Stomach (tissue), 9 donors: Measurements from ENCODE around the gene AGMO. TPM values are rescaled to one million over a fixed set of nuclear protein-coding genes. Genes with fewer than 3 reads are reported as not detected.

Experiments
- DNase-seq, 2 donors: peaks; one replicate each; pipeline versions ENCODE4 v3.0.0 to v3.0.0-alpha.2; 2013 to 2019
- H3K27ac ChIP-seq, 5 donors: fragments of 200-600 bp in 4 of 5; sonication (generic) in 4 of 5; one replicate each; pipeline ENCODE4 v1.5.1; 2013 to 2019; ENCODE audit warnings: mild to moderate bottlenecking in 1 of 5, moderate library complexity in 1 of 5
- H3K27me3 ChIP-seq, 3 donors: fragments of 200-600 bp; sonication (generic); one replicate each; pipeline ENCODE4 v1.5.1; 2017 to 2019; ENCODE audit warnings: mixed run types in 1 of 3
- H3K36me3 ChIP-seq, 4 donors: fragments of 200-600 bp; sonication (generic); 1 replicate in 3 of 4; 2 replicates in 1 of 4; pipeline ENCODE4 v1.5.1; 2016 to 2019
- H3K4me1 ChIP-seq, 4 donors: fragments of 200-600 bp; sonication (generic); one replicate each; pipeline ENCODE4 v1.5.1; 2016 to 2019
- H3K4me3 ChIP-seq, 4 donors: fragments of 200-600 bp; sonication (generic) in 3 of 4; one replicate each; pipeline ENCODE4 v1.5.1; 2016 to 2019; ENCODE audit warnings: mild to moderate bottlenecking in 1 of 4
- H3K9me3 ChIP-seq, 4 donors: fragments of 200-600 bp; sonication (generic); one replicate each; pipeline ENCODE4 v1.5.1; 2016 to 2019
- EP300 ChIP-seq: sonication (generic); formaldehyde crosslinking; IDR thresholded peaks from one replicate; pipeline ENCODE4 v1.6.1; 2017; ENCODE audit warnings: antibody characterized with exemption
- POLR2A ChIP-seq, 4 donors: fragments of 450-650 bp; IDR thresholded peaks; one replicate each; pipeline ENCODE4 v1.6.1; 2016; ENCODE audit warnings: antibody characterized with exemption in 4 of 4, control low read depth in 2 of 4, mild to moderate bottlenecking in 1 of 4, moderate library complexity in 1 of 4
- POLR2AphosphoS5 ChIP-seq, 3 donors: sonication (generic); formaldehyde crosslinking; IDR thresholded peaks; one replicate each; pipeline ENCODE4 v1.6.1; 2016; ENCODE audit warnings: antibody characterized with exemption in 3 of 3
- WGBS, 5 donors: extraction: QIAGEN DNeasy Blood & Tissue Kit in 3 of 5; methylation state at CpG; one replicate each; pipeline versions ENCODE4 v1.1.5 to v1.1.7; 2013 to 2018; 5-methylcytosine and 5-hydroxymethylcytosine counted together
- intact Hi-C: fragments of 100-400 bp; cut with DNase I; formaldehyde crosslinking; loops from one replicate; pipeline ENCODE4 v1.15.1; 2023; ENCODE audit warnings: low total_unique reads
- polyA plus RNA-seq, 3 donors: library from polyadenylated mRNA; stranded (reverse); fragments of 200-250 nt; gene quantifications; one replicate each; pipeline ENCODE4 v1.2.3, GENCODE V29; 2013
- total RNA-seq, 5 donors: library from RNA; depleted of rRNA; stranded (reverse); fragments of >200 nt; gene quantifications; one replicate each; pipeline versions ENCODE4 v1.1.0 to v1.2.3, GENCODE V29; 2014 to 2016
- TF ChIP-seq, protein P1 (sequence below), 7 experiments: fragments of 450-650 bp in 4 of 7; fragments of 200-600 bp in 3 of 7; sonication (generic) in 3 of 7; IDR thresholded peaks; one replicate each; pipeline ENCODE4 v1.5.1; 2016 to 2019; ENCODE audit warnings: antibody characterized with exemption in 7 of 7, control low read depth in 2 of 7, mild to moderate bottlenecking in 1 of 7
- donor health status: healthy with polysubstance abuse.
- donor health status: Bipolar disorder and iron deficiency.
- donor health status: healthy.

Gene AGMO
- total and polyA plus RNA-seq, 8 donors, result 0.03 to 33.0 (median 5.0) TPM; not detected in 5

DNA sequence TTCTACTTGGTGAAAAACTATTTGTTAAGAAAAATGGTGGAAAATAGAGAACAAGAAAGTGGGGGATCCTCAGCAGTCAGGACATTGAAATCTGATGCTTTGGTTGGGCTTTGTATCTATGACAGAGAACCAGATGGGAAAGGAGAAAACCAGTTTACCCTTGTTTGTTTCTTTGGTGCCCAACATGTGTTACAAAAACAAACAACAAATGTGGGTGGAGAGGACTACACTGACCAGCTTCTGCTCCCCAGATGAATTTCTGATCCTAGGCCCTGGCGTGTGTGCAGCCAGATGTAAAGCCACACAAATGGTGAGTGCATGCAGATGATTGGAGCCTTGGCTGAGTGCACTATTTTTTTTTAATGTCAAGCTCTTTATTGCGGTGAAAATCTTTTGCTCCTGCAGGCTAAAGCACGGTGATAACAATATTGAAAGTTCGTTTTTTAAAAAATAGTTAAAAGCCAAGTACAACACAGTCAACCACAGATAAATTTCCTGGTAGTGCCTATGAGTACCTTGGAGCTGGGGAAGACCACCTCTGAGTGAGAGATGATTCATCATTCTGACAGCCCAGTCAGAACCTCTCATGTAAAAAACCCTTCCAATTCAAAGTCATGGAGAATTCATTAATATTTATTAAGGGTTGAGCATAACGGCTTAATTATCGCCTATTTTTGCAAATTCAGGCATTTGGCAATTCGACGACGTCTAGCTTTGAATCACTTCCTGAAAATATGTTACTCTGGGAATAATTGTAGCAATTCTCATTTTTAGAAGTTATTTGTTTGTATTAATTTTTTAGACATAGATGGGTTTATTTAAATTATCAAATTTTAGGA, 163.7 kb downstream of the AGMO start:
- no peaks in the 10 kb centered on the region for H3K27me3 ChIP-seq
- DNase-seq, result no peak
- TF ChIP-seq, protein P1, sequence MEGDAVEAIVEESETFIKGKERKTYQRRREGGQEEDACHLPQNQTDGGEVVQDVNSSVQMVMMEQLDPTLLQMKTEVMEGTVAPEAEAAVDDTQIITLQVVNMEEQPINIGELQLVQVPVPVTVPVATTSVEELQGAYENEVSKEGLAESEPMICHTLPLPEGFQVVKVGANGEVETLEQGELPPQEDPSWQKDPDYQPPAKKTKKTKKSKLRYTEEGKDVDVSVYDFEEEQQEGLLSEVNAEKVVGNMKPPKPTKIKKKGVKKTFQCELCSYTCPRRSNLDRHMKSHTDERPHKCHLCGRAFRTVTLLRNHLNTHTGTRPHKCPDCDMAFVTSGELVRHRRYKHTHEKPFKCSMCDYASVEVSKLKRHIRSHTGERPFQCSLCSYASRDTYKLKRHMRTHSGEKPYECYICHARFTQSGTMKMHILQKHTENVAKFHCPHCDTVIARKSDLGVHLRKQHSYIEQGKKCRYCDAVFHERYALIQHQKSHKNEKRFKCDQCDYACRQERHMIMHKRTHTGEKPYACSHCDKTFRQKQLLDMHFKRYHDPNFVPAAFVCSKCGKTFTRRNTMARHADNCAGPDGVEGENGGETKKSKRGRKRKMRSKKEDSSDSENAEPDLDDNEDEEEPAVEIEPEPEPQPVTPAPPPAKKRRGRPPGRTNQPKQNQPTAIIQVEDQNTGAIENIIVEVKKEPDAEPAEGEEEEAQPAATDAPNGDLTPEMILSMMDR (IDR thresholded peaks at IDR 0.05), result no peak
- TF ChIP-seq POLR2AphosphoS5 (IDR thresholded peaks at IDR 0.05) (no peak), EP300 (no peak), POLR2A (IDR thresholded peaks at IDR 0.05) (no peak)
- WGBS, 5 donors, result 69 to 82% (median 79%) methylated on average over 9 of the region's 9 CpGs
- H3K4me1 ChIP-seq, result no peaks in the 10 kb centered on the region
- no peaks in the 10 kb centered on the region for H3K36me3 ChIP-seq
- no peak overlapping the region for H3K27ac ChIP-seq
- H3K4me3 ChIP-seq, result no peak overlapping the region
- intact Hi-C loops, result no loop called here
- H3K9me3 ChIP-seq, result peaks cover 0 to 18% (median 6%) of the 10 kb centered on the region in 4 donors

DNA sequence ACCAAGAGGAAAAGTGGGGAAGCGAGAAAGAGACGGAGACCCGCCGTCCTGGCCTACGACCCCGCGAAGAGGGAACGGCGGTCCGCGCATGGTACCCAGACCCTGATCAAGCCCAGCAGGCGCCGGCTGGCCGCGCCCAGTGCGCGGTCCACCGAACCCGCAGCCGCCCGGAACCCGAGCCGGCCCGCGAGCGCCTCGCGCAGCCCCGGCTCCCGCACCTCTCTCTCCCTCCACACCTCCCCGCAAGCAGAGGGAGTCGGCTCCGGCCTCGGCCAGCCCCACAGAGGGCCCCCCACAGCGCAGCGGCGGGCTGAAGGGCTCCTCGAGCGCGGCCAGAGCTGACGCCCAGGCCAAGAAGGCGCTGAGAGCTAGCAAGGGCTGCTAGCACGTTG, 164.7 kb downstream of the AGMO start:
- DNase-seq, result no peak
- H3K4me1 ChIP-seq, result no peaks in the 10 kb centered on the region
- no peaks in the 10 kb centered on the region for H3K27me3 ChIP-seq
- no peak overlapping the region for H3K4me3 ChIP-seq
- no peak for TF ChIP-seq POLR2AphosphoS5 (IDR thresholded peaks at IDR 0.05)
- no peak for TF ChIP-seq EP300
- TF ChIP-seq, protein P1 (IDR thresholded peaks at IDR 0.05), result no peak
- no peak for TF ChIP-seq POLR2A (IDR thresholded peaks at IDR 0.05)
- no peaks in the 10 kb centered on the region for H3K36me3 ChIP-seq
- no peak overlapping the region for H3K27ac ChIP-seq
- WGBS, 5 donors, result 92 to 98% (median 95%) methylated on average over 33 to 43 of the region's 43 CpGs
- intact Hi-C loops, result no loop called here
- H3K9me3 ChIP-seq, result peaks cover 0 to 27% (median 6%) of the 10 kb centered on the region in 4 donors

DNA sequence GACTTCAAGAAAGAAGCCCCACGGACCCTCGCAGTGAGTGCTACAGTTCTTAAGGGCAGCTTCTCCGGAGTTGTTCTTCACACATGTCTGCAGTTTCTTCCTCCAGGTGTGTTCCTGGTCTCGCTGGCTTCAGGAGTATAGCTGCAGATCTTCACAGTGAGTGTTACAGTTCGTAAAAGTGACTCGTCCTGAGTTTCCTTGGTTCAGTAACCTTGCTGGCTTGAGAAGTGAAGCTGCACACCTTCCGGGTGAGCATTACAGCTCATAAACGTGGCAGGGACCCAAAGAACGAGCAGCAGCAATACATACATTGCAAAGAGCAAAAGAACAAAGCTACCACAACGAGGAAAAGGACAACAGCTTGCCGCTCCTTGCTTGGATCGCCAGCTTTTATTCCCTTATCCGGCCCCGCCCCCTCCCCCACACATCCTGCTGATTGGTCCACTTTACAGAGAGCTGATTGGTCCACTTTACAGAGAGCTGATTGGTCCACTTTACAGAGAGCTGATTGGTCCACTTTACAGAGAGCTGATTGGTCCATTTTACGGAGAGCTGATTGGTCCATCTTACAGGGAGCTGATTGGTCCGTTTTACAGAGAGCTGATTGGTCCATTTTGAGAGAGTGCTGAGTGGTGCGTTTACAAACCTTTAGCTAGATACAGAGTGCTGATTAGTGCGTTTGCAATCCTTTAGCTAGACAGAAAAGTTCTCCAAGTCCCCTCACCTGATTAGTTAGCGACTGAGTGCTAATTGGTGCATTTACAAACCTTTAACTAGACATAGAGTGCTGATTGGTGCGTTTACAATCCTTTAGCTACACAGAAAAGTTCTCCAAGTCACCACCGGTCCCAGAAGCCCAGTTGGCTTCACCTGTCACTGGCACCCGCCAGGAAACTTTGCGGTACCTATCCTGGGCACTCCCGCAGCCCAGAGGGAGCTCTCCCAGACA, 165.3 kb downstream of the AGMO start:
- no peak overlapping the region for H3K4me3 ChIP-seq
- no peak for DNase-seq
- 88 to 90% (median 89%) methylated on average over 24 of the region's 24 CpGs for WGBS, 5 donors
- H3K36me3 ChIP-seq, result no peaks in the 10 kb centered on the region
- peaks cover 0 to 31% (median 6%) of the 10 kb centered on the region in 4 donors for H3K9me3 ChIP-seq
- H3K27ac ChIP-seq, result no peak overlapping the region
- intact Hi-C loops, result no loop called here
- no peak for TF ChIP-seq POLR2AphosphoS5 (IDR thresholded peaks at IDR 0.05)
- no peak for TF ChIP-seq EP300
- TF ChIP-seq, protein P1 (IDR thresholded peaks at IDR 0.05), result no peak
- no peaks in the 10 kb centered on the region for H3K27me3 ChIP-seq
- no peaks in the 10 kb centered on the region for H3K4me1 ChIP-seq

DNA sequence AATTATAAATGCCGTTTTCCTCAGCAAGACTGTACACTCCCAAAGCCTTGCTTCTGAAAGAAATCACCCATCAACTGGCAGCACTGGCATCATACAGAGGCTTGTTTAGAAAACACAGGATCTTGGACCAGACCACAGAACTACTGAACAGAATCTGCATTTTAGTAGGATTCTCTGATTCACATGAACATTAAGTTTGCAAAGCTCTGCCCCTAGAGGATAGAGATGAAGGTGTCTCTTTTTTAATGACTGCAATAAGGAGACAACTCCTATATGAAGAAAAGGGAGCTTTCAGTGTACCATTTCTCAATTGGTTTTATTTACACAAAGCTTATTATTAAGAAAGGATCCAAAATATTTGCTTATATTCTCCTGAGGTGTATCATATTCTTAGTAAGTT, 172.7 kb downstream of the AGMO start:
- no peak overlapping the region for H3K4me3 ChIP-seq
- H3K4me1 ChIP-seq, result no peaks in the 10 kb centered on the region
- H3K36me3 ChIP-seq, result no peaks in the 10 kb centered on the region
- WGBS, 5 donors, result 82 to 93% (median 84%) methylated on average over 1 of the region's 1 CpG
- peaks cover 0 to 13% (median 0%) of the 10 kb centered on the region in 4 donors for H3K9me3 ChIP-seq
- TF ChIP-seq POLR2A (IDR thresholded peaks at IDR 0.05), result no peak
- no peak for TF ChIP-seq POLR2AphosphoS5 (IDR thresholded peaks at IDR 0.05)
- TF ChIP-seq, protein P1 (IDR thresholded peaks at IDR 0.05), result no peak
- no peak for TF ChIP-seq EP300
- intact Hi-C loops, result no loop called here
- no peak for DNase-seq
- H3K27me3 ChIP-seq, result no peaks in the 10 kb centered on the region
- H3K27ac ChIP-seq, result no peak overlapping the region
